Measurements from ENCODE around the gene MON2. TPM values are rescaled to one million over a fixed set of nuclear protein-coding genes. Genes with fewer than 3 reads are reported as not detected.

MON2 gene
- total and polyA plus RNA-seq, 12 donors = 13.9 to 78.2 (median 41.4) TPM

GRCh38 chr12:62533755-62534107 lies 67.1 kb downstream of the MON2 start:
- no peak overlapping the region for H3K27ac ChIP-seq
- 93 to 100% (median 96%) methylated on average over 2 of the region's 2 CpGs for WGBS, 4 donors
- H3K9me3 ChIP-seq (replicated peaks in 1 of 3) = peaks cover 0 to 6% (median 0%) of the 10 kb centered on the region in 3 donors
- H3K27me3 ChIP-seq = no peaks in the 10 kb centered on the region
- peaks cover 10 to 11% of the 10 kb centered on the region in 2 donors for H3K4me1 ChIP-seq (replicated peaks in 1 of 2)
- H3K4me3 ChIP-seq = no peak overlapping the region
- intact Hi-C loops (cut with DNase I) = no loop called here
- TF ChIP-seq POLR2A (IDR thresholded peaks at IDR 0.05) (no peak), CTCF (IDR thresholded peaks at IDR 0.05) (no peak)
- no peak for DNase-seq
- H3K36me3 ChIP-seq (replicated peaks in 1 of 2) = peaks cover 0 to 17% of the 10 kb centered on the region in 2 donors

DNA sequence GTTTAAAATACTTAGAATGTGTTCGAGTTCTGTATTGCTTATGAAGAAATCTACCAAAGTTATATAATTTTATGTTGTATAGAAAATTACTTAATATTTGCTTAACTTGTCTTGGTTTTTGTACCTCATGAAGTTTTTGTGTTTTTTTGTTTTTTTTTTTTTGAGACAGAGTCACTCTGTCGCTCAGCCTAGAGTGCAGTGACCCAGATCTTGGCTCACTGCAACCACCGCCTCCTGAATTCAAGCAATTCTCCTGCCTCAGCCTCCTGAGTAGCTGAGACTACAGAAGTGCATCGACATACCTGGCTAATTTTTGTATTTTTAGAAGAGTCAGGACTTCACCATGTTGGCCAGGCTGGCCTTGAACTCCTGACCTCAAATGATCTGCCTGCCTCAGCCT lies 69.9 kb downstream of the MON2 start:
- Histone ChIP-seq H3K27ac (no peak overlapping the region), H3K4me3 (no peak overlapping the region), H3K36me3 (replicated peaks in 1 of 2) (peaks cover 0 to 17% of the 10 kb centered on the region in 2 donors), H3K27me3 (no peaks in the 10 kb centered on the region), H3K4me1 (replicated peaks in 1 of 2) (peaks cover 10 to 11% of the 10 kb centered on the region in 2 donors), H3K9me3 (replicated peaks in 1 of 3) (peaks cover 0 to 6% (median 0%) of the 10 kb centered on the region in 3 donors)
- intact Hi-C loops (cut with DNase I) = no loop called here
- 63 to 78% (median 76%) methylated on average over 4 of the region's 4 CpGs for WGBS, 4 donors
- peak in 1 of 7 donors; percentile 16 for DNase-seq
- TF ChIP-seq POLR2A (IDR thresholded peaks at IDR 0.05) (no peak), CTCF (IDR thresholded peaks at IDR 0.05) (no peak)

- 75 to 83% (median 79%) methylated on average over 2 of the region's 2 CpGs for WGBS, 4 donors
Measured at GRCh38 chr12:62537551-62537950, 70.9 kb downstream of the MON2 start.

GRCh38 chr12:62540354-62540753 lies 73.7 kb downstream of the MON2 start:
- no peak overlapping the region for H3K27ac ChIP-seq
- H3K27me3 ChIP-seq = no peaks in the 10 kb centered on the region
- no peak overlapping the region for H3K4me3 ChIP-seq
- H3K36me3 ChIP-seq (replicated peaks in 1 of 2) = peaks cover 0 to 19% of the 10 kb centered on the region in 2 donors
- H3K4me1 ChIP-seq (replicated peaks in 1 of 2) = peaks cover 11 to 15% of the 10 kb centered on the region in 2 donors
- DNase-seq = no peak
- WGBS, 4 donors = 49 to 75% (median 70%) methylated on average over 2 of the region's 2 CpGs
- H3K9me3 ChIP-seq (replicated peaks in 1 of 3) = peaks cover 0 to 6% (median 0%) of the 10 kb centered on the region in 3 donors
- TF ChIP-seq CTCF (IDR thresholded peaks at IDR 0.05) = no peak
- TF ChIP-seq POLR2A (IDR thresholded peaks at IDR 0.05) = no peak
- intact Hi-C loops (cut with DNase I) = no loop called here

More at GRCh38 chr12:62537551-62537950, 70.9 kb downstream of the MON2 start:
- Histone ChIP-seq H3K4me1 (replicated peaks in 1 of 2) (peaks cover 10 to 11% of the 10 kb centered on the region in 2 donors), H3K36me3 (replicated peaks in 1 of 2) (peaks cover 0 to 15% of the 10 kb centered on the region in 2 donors), H3K9me3 (replicated peaks in 1 of 3) (peaks cover 0 to 6% (median 0%) of the 10 kb centered on the region in 3 donors), H3K27me3 (no peaks in the 10 kb centered on the region), H3K27ac (no peak overlapping the region), H3K4me3 (no peak overlapping the region)
- intact Hi-C loops (cut with DNase I) = no loop called here
- DNase-seq = peak in 6 of 7 donors; percentile 22 to 70 (median 55)
- TF ChIP-seq CTCF (IDR thresholded peaks at IDR 0.05) (no peak), POLR2A (IDR thresholded peaks at IDR 0.05) (no peak)
